ENCODE results near the gene OSGIN1. TPM values are rescaled to one million over a fixed set of nuclear protein-coding genes. Genes with fewer than 3 reads are reported as not detected.

Gene OSGIN1
- total RNA-seq, 1 donor from 2014 or later, result 1.7 TPM

DNA sequence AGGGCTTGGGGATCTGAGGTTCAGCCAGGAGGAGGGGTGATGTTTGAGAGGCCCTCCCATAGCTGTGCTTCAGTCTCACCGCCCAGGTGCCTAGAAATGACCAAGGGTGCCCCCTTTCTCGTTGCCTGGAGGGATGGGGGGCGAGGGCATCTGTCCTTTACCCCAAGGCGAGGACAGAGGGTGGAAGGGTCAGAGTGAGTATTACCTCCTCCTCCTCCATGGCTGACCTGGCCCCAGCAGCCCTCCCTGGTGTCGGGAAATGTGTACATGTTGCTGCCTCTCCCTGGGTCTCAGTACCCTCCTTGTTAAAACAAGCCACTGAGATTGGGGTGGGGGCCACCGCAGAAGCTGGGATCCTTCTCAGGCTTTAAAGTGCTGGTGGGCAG, 17.4 kb downstream of the OSGIN1 start:
- DNase-seq (ENCODE audit: low read depth, low spot score), result no peak

GRCh38 chr16:83971165-83972130, 18.4 kb downstream of the OSGIN1 start:
- no peak for DNase-seq (ENCODE audit: low read depth, low spot score)

DNA sequence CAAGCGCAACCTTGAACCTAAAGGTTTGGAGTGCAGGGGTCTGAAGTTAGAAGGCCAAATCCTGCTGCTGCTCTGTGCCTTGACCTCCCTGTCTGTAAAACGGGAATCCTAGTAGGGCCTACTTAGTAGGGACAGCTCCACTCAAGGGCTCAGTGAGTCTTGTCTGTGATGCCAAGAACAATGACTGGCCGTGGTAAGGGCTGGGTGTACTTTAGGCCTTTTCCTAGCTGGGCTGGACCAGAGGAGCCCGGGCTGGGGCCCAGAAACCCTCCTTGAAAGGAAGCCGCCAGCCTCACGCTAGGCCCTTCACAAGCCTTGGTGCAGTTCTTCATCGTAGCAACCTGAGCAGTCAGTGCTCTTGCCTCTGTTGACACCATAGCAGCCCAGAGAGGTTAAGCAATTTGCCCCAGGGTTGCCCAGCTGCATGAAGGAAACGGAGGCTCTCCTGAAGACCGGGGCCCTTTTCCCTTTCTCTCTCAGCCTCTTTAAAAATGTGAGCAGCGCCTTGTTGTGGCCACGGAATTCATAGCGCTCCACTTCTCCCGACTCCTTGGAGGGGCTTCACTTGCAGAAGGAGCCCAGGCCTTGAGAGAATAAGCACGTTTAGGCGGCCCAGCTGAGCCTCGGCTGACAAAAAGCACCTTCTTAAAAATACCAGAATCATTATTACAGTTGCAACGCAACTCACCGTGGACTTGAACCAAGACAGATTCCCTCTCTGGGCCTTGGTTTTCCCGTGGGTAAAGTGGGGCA, 19.4 kb downstream of the OSGIN1 start:
- no peak for DNase-seq (ENCODE audit: low read depth, low spot score)

DNA sequence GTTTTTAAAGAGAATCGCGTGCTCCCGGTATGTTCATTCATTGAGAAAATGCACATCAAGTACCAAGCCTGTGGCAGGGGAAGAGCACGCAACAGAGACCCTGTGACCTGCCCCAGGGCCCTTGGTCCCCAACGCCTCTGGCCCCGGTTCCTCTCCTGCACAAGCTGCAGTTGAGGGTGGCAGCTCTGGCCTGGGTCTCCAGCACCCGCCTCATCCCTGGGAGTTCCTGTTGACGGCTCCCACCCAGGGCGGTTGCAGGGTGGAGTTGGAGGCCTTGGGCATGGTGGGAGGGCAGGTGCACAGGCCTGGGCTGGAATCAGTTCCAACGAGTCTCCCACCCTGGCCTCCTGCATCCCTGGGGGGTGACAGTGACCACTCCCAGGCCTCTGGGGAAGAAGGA, 20.0 kb downstream of the OSGIN1 start:
- no peak for DNase-seq (ENCODE audit: low read depth, low spot score)

- no peak for DNase-seq (ENCODE audit: low read depth, low spot score)
Measured at GRCh38 chr16:83973581-83974385, 20.7 kb downstream of the OSGIN1 start.

DNA sequence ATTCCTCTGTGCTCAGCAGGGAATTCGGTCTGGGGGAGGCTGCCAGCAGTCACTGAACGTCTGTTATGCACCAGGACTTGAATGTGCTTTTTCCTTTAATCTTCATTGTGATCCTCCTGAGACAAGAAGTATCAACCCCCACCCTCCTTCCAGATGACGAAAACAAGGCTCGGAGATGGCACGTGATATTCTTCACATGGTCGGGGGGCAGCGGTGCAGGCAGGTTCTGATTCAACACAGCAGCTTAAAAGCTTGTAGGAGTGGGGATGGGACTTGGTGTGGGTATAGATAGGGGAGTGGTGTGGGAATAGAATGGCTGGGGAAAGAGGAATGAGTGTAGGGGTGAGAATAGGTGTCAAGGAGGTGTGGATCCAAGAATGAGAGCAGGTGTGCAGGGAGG, 21.4 kb downstream of the OSGIN1 start:
- no peak for DNase-seq (ENCODE audit: low read depth, low spot score)

GRCh38 chr16:83975590-83976260, 22.7 kb downstream of the OSGIN1 start:
- no peak for DNase-seq (ENCODE audit: low read depth, low spot score)

- DNase-seq (ENCODE audit: low read depth, low spot score), result no peak
Measured at GRCh38 chr16:83977056-83977815, 24.2 kb downstream of the OSGIN1 start.

GRCh38 chr16:83978401-83978904, 25.4 kb downstream of the OSGIN1 start:
- no peak for DNase-seq (ENCODE audit: low read depth, low spot score)

- no peak for DNase-seq (ENCODE audit: low read depth, low spot score)
Measured at GRCh38 chr16:83979441-83979840, 26.4 kb downstream of the OSGIN1 start.

GRCh38 chr16:83980794-83981193, 27.8 kb downstream of the OSGIN1 start:
- DNase-seq (ENCODE audit: low read depth, low spot score), result no peak

GRCh38 chr16:83981799-83982198, 28.8 kb downstream of the OSGIN1 start:
- no peak for DNase-seq (ENCODE audit: low read depth, low spot score)

- DNase-seq (ENCODE audit: low read depth, low spot score), result no peak
Measured at GRCh38 chr16:83983491-83983890, 30.5 kb downstream of the OSGIN1 start.

GRCh38 chr16:83989300-83989699, 36.3 kb downstream of the OSGIN1 start:
- no peak for DNase-seq (ENCODE audit: low read depth, low spot score)

DNA sequence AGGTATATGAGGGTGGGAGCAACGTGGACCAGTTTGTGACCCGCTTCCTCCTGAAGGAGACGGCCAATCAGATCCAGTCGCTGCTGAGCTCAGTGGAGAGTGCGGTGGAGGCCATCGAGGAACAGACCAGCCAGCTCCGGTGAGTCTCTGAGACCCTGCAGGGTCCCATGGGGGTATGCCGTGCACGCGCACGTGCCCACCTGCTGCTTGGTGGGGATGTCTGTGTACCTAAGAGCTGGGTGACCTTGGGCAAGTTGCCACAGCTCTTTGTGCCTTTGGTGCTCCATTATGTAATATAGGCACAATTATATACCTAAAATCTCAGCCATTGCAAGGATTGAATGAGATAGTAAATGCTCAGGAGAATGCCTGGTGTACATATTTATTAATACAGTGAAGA, 37.5 kb downstream of the OSGIN1 start:
- no peak for DNase-seq (ENCODE audit: low read depth, low spot score)

DNA sequence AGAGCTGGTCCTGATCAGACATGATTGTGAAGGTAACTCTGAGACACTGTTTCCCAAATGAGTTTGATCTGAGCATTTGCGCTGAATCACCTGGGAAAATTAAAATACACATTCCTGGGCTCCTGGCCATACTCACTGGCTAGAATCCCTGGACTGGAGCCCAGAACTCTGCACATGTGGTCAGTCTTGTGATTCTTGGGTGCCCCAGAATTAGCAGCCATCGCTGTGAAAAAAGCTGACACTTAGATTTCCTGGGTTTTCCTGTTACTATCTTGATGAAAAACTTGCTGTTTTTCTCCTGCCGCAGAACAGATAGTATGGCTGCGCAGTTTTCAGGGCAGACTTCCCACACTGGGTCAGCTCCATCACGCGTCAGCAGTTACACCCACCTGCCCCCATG, 39.6 kb downstream of the OSGIN1 start:
- no peak for DNase-seq (ENCODE audit: low read depth, low spot score)

GRCh38 chr16:83994087-83994486, 41.0 kb downstream of the OSGIN1 start:
- DNase-seq (ENCODE audit: low read depth, low spot score), result no peak

GRCh38 chr16:83994703-83995102, 41.7 kb downstream of the OSGIN1 start:
- no peak for DNase-seq (ENCODE audit: low read depth, low spot score)

DNA sequence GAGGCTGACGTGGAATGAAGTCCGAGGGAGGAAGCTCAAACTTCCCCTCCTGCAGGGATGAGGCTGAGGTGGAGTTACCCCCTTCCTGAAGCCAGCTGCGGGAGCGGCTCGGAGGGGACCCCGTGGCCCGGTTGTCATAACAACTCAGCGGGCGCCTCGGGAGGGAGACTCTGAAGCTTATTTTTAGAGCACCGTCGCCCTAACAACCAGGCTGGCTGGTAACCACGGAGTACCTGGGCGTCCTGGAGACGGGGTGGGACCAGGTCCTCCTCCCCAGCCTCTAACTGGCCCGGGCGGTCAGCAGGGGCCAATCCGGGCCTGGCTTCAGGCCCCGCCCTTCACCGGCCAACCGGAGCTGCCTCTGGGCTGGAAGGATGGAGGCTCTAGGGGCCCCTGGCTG, 42.7 kb downstream of the OSGIN1 start:
- DNase-seq (ENCODE audit: low read depth, low spot score), result no peak

All from pulmonary artery endothelial cell (primary cell).